MCF 10A (cell line): ENCODE measurements around the gene KDM5B. TPM values are rescaled to one million over a fixed set of nuclear protein-coding genes. Genes with fewer than 3 reads are reported as not detected.
"Not testable (repeated sequence)": the region's sequence is repeated elsewhere in the genome, so short reads cannot be mapped to it uniquely, and the experiment has no call there.

Source experiments
- BruUV-seq: library from RNA; stranded (reverse); fragments of 400-500 nt; replicated peaks from 2 replicates; lab custom pipeline; 2021; lab: Mats Ljungman, UMichigan
- CTCF ChIA-PET: fragments of 300-600 bp; sonication (Branson Sonifier 250); formaldehyde crosslinking; extraction: SDS; loops from one replicate; lab custom pipeline; 2021; ENCODE audit warnings: antibody characterized with exemption, inconsistent platforms; lab: Yijun Ruan, JAX
- POLR2A ChIA-PET: fragments of 300-600, 350-650 bp; sonication (Branson Sonifier 250); formaldehyde crosslinking; extraction: SDS; loops from one replicate; lab custom pipeline; 2020; ENCODE audit warnings: antibody characterized with exemption, inconsistent platforms; lab: Yijun Ruan, JAX
- DNase-seq: peaks from one replicate; pipeline ENCODE4 v3.0.0-alpha.2; 2018; ENCODE audit not compliant: unreplicated experiment
- H3K27ac Mint-ChIP-seq: one replicate; pipeline ENCODE4 v1.8.0; 2022; ENCODE audit warnings: mild to moderate bottlenecking, low read depth, mixed read lengths; ENCODE audit not compliant: unreplicated experiment
- H3K27me3 Mint-ChIP-seq: one replicate; pipeline ENCODE4 v1.8.0; 2022; ENCODE audit warnings: mixed read lengths; ENCODE audit not compliant: insufficient read depth, unreplicated experiment
- H3K36me3 Mint-ChIP-seq: one replicate; pipeline ENCODE4 v1.8.0; 2022; ENCODE audit warnings: mild to moderate bottlenecking, moderate library complexity, mixed read lengths; ENCODE audit not compliant: insufficient read depth, unreplicated experiment
- H3K4me1 Mint-ChIP-seq: one replicate; pipeline ENCODE4 v1.8.0; 2022; ENCODE audit warnings: mixed read lengths; ENCODE audit not compliant: insufficient read depth, unreplicated experiment
- H3K4me3 Mint-ChIP-seq: one replicate; pipeline ENCODE4 v1.8.0; 2022; ENCODE audit warnings: mild to moderate bottlenecking, moderate library complexity, mixed read lengths; ENCODE audit not compliant: unreplicated experiment
- H3K9me3 Mint-ChIP-seq: one replicate; pipeline ENCODE4 v1.8.0; 2022; ENCODE audit warnings: mixed read lengths; ENCODE audit not compliant: unreplicated experiment
- intact Hi-C: fragments of 100-400 bp; cut with micrococcal nuclease; formaldehyde crosslinking; loops from 2 replicates; pipeline ENCODE4 v1.14.1; 2022
- total RNA-seq: library from RNA; stranded (reverse); gene quantifications from 2 replicates; pipeline ENCODE4 v1.2.3, GENCODE V29; 2022
- TF ChIP-seq, protein P1 (sequence below): fragments of 200-600 bp; IDR thresholded peaks from one replicate; pipeline ENCODE4 v1.8.0; 2022; ENCODE audit warnings: antibody characterized with exemption, mild to moderate bottlenecking; ENCODE audit not compliant: unreplicated experiment

The KDM5B gene
- total RNA-seq, 1 experiment from 2014 or later: 180 TPM

DNA sequence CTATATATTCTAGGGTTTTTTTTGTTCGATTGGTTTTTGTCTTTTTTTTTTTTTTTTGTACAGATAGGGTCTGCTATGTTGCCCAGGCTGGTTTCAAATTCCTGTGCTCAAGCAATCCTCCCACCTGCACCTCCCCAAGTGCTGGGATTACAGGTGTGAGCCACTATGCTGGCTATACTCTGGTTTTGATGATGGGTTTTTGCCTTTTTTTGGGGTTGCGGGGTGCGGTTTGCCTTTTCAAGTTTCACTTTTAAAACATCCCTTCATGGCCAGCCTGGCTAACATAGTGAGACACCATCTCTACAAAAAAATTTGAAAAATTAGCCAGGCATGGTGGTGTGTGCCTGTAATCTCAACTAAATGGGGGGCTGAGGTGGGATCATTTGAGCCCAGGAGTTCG is 10.0 kb downstream of the KDM5B start:
- peaks cover 55% of the 10 kb centered on the region for H3K36me3 Mint-ChIP-seq
- CTCF ChIA-PET: interaction anchor here (0.7 to 0.8 kb wide), 3 partner anchors 13 to 78 kb away, joined by 3 read pairs; partner anchors contain the start of gene PCAT6
- peaks cover 27% of the 10 kb centered on the region for H3K4me1 Mint-ChIP-seq
- intact Hi-C loops: no loop called here
- DNase-seq: no peak
- no peak overlapping the region for H3K27ac Mint-ChIP-seq
- no peak overlapping the region for H3K4me3 Mint-ChIP-seq
- TF ChIP-seq, protein P1, sequence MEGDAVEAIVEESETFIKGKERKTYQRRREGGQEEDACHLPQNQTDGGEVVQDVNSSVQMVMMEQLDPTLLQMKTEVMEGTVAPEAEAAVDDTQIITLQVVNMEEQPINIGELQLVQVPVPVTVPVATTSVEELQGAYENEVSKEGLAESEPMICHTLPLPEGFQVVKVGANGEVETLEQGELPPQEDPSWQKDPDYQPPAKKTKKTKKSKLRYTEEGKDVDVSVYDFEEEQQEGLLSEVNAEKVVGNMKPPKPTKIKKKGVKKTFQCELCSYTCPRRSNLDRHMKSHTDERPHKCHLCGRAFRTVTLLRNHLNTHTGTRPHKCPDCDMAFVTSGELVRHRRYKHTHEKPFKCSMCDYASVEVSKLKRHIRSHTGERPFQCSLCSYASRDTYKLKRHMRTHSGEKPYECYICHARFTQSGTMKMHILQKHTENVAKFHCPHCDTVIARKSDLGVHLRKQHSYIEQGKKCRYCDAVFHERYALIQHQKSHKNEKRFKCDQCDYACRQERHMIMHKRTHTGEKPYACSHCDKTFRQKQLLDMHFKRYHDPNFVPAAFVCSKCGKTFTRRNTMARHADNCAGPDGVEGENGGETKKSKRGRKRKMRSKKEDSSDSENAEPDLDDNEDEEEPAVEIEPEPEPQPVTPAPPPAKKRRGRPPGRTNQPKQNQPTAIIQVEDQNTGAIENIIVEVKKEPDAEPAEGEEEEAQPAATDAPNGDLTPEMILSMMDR: no peak
- POLR2A ChIA-PET: interaction anchor here (0.7 to 2.8 kb wide), 4 partner anchors 12 to 1690 kb away, joined by 3 to 10 read pairs (median 4); partner anchors contain the start of gene PCAT6
- H3K9me3 Mint-ChIP-seq: no peaks in the 10 kb centered on the region
- no TSS peak for BruUV-seq
- no peaks in the 10 kb centered on the region for H3K27me3 Mint-ChIP-seq

DNA sequence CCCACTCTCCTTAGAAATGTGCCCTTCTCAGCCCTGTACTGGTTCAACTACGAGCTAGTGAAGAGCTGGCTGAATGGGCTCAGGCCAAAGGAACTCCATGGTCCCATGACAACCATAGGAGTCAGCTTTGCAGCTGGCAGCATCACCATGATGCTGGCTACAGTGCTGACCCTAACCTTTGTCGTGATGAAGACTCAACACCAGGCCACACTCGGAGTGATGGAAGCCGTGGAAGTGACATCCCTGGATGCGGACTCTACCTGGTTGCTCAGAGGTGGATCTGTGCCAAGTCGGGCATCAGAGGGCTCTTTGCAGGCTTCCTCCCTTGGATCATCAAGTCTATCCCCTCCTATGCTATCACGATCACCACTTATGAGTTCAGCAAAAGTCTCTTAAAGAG is 11.6 kb downstream of the KDM5B start:
- Mint-ChIP-seq H3K36me3 (peaks cover 50% of the 10 kb centered on the region), H3K4me3 (no peak overlapping the region), H3K4me1 (peaks cover 13% of the 10 kb centered on the region), H3K27ac (no peak overlapping the region), H3K27me3 (no peaks in the 10 kb centered on the region), H3K9me3 (no peaks in the 10 kb centered on the region)
- ChIA-PET POLR2A (interaction anchor here (0.9 to 2.8 kb wide), 3 partner anchors 10 to 33 kb away, joined by 3 to 10 read pairs (median 3); partner anchors contain the start of gene PCAT6), CTCF (interaction anchor here (0.5 to 1.2 kb wide), 5 partner anchors 13 to 203 kb away, joined by 3 to 5 read pairs (median 4); no protein-coding TSS in a partner anchor)
- no TSS peak for BruUV-seq
- TF ChIP-seq, protein P1: no peak
- DNase-seq: no peak
- intact Hi-C loops: no loop called here

DNA sequence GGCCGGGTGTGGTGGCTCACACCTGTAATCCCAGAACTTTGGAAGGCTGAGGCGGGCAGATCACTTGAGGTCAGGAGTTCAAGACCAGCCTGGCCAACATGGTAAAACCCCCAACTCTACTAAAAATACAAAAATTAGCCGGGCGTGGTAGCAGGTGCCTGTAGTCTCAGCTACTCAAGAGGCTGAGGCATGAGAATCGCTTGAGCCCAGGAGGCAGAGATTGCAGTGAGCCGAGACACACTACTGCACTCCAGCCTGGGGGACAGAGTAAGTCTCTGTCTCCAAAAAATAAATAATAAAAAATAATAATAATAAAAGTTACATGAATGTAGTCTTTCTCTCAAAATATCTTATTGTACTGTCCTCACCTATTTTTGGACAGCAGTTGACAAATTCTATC is 13.3 kb downstream of the KDM5B start:
- intact Hi-C loops, DNase-seq: not testable (repeated sequence)

DNA sequence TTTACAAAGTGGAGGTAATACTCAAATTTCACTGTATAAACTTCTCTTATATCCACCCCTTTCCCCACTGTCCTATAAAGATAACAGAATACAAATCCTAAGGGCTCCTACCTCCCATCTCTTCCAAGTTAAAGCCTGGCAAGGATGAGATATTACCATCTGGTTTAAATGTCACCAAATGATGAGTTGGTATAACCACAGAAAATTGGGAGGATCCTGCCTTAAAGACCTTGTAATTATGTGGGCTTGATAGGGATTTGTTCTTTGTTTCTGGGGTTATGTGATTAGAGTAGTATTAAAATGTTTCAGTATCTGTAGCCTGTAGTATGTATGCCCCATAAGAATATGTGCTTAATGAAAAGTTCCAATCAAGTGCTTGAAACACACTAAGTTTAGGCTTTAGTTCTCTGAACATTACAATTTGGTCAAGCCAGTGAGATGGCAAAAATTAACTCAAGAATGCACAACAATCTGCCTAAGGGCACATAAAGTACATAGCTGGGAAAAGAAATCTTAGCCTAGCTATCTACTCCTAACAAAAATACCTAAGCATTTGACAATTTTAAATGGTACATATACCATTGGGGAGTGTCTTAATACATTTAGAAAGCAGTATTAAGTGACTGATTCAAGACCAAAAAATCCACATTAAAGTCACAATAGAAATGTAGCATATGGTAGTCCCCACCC is 14.0 kb downstream of the KDM5B start:
- no peak for DNase-seq
- POLR2A ChIA-PET: interaction anchor here (1.5 kb wide), 1 partner anchor 13 kb away, joined by 7 read pairs; no protein-coding TSS in a partner anchor
- CTCF ChIA-PET: interaction anchor here (0.7 kb wide), 1 partner anchor 676 kb away, joined by 3 read pairs; no protein-coding TSS in a partner anchor
- peaks cover 32% of the 10 kb centered on the region for H3K36me3 Mint-ChIP-seq
- no peak overlapping the region for H3K27ac Mint-ChIP-seq
- H3K27me3 Mint-ChIP-seq: no peaks in the 10 kb centered on the region
- H3K9me3 Mint-ChIP-seq: no peaks in the 10 kb centered on the region
- intact Hi-C loops: no loop called here
- BruUV-seq: no TSS peak
- TF ChIP-seq, protein P1: no peak
- no peak overlapping the region for H3K4me3 Mint-ChIP-seq
- no peaks in the 10 kb centered on the region for H3K4me1 Mint-ChIP-seq

More for the DNA sequence above, 13.3 kb downstream of the KDM5B start:
- POLR2A ChIA-PET, H3K9me3 Mint-ChIP-seq, H3K4me3 Mint-ChIP-seq, CTCF ChIA-PET, H3K27me3 Mint-ChIP-seq, H3K4me1 Mint-ChIP-seq, H3K27ac Mint-ChIP-seq, BruUV-seq: not testable (repeated sequence)
- H3K36me3 Mint-ChIP-seq: peaks cover 37% of the 10 kb centered on the region
